Esophagus squamous epithelium (tissue), 4 donors: ENCODE data around the gene CACNA2D2.

ENCODE experiments used
- CTCF ChIP-seq, 6 experiments: fragments of 450-650 bp in 4 of 6; fragments of 200-600 bp in 2 of 6; sonication (generic) in 2 of 6; IDR thresholded peaks; one replicate each; pipeline ENCODE4 v1.5.1; 2016 to 2019; ENCODE audit warnings: antibody characterized with exemption in 6 of 6, mild to moderate bottlenecking in 4 of 6, moderate library complexity in 4 of 6
- POLR2A ChIP-seq, 4 donors: fragments of 450-650 bp; IDR thresholded peaks; one replicate each; pipeline ENCODE4 v1.6.1; 2017; ENCODE audit warnings: antibody characterized with exemption in 4 of 4, mild to moderate bottlenecking in 4 of 4, moderate library complexity in 3 of 4

- TF ChIP-seq CTCF (IDR thresholded peaks at IDR 0.05) (no peak), POLR2A (IDR thresholded peaks at IDR 0.05) (no peak)
Measured at GRCh38 chr3:50417637-50418033, 85.8 kb downstream of the CACNA2D2 start.
